GM19043 (cell line): Measurements from ENCODE around the gene TLX1.

ENCODE experiments used
- ATAC-seq: cut with Tn5 transposase; IDR thresholded peaks from one replicate; pipeline ENCODE4 v1.9.1; 2021; ENCODE audit warnings: low read depth; ENCODE audit not compliant: unreplicated experiment

The TLX1 gene

DNA sequence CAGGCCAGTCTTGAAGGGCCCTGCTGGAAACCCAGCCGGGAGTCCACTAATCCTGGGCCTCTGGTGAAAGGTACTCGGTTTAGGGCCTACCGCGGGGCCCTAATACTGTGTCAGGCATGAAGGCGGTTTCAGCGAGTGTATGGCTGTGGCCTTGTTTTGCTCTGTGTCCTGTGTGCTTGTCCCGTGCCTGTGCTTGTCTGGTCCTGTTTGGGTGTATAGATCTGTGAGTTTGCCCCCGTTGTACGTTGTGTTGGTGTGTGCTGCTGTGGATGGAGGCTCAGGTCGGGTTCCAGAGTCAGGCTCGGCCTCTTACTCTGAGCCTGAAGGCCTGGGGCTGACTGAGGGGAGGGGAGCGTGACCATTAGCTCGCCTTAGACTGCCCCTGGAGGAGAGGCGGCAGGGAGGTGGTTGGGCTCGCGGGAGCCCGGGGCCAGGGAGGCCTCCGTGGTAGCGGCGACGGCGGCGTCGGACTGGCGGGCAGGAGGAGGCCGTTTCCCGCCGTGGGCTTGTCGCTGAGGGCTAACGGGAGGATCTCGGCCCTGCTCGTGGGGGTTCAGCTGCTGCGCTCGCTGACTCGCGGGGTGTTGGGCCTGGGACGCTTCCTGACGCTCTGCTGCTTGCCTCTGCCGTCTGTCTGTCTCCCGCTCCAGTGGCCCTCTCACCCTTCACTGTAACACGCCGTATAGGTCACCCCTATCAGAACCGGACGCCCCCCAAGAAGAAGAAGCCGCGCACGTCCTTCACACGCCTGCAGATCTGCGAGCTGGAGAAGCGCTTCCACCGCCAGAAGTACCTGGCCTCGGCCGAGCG lies 2.6 kb downstream of the TLX1 start:
- no peak for ATAC-seq

DNA sequence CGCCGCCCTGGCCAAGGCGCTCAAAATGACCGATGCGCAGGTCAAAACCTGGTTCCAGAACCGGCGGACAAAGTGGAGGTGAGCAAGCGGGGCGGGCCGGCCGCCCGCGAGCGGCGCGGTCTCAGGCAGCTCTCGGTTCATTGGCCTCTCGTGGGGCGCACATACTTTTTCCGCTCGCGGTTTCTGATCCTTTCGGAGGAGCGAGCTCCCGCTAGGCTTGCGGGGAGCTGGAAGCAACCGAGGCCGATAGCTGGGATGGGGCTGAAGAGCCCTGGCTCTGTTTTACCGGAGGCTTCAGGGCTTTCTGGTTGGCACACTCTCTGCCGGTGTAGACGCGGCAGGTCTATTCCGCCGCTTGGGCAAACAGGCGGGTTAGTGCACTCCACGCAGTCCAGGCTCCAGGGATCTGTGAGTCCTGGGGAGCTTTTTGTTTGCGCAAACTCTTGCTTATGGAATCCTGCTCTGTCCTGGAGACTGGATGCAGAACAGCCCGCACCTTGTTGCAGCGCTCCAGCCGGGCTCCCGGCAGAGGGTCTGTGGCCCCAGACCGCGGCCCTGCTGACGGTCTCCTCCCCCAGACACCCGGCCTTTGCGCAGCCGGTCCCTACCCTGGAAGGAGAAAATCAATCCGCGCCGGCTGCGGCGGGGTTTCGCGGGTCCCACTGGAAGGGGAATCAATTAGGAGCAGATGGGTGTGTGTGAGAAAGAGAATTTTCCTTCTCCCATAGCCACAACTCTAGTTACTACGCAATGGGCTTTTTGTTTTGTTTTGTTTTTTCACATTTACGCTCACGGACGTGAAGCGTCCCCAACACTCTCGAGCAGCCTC lies 3.4 kb downstream of the TLX1 start:
- no peak for ATAC-seq

DNA sequence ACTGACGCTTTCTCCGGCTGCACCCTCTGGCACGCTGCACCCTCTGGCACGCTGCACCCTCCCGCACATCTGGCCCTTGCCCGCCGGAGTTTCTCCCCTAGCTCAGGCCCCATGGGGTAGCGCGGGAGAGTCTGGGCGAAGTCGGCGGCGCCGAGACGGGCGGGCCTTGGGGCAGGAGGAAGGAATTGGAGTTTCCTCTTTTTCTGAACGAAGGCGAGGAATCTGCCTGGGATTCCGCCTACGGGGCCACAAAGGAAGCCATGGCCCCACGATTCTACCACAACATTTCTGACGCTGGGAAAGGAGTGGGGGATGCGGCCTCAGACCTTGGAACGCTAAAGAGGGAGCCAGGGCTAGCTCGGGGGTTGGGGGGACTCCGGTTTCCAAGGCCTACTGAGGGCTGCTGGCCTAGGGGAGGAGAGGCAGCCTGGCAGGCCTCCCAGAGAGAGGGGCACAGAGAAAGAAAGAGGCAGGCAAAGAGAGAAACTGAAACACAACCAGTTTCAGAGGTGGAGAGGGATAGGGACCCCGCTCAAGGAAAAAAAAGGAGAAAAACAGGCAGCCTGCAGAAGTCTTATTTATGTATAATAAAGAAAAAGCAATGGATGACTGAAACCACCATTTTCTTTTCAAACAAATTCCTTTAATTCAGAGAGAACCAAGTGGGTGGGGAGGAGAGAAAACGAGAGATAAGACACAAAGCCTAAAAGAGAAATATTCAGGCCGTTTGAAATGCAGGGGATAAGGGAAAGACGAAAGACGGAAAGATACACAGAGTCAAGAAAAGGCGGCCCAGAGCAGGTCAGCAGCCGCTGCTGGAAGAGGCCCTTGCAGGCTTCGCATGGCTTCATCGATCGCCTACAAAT lies 4.3 kb downstream of the TLX1 start:
- ATAC-seq: no peak

DNA sequence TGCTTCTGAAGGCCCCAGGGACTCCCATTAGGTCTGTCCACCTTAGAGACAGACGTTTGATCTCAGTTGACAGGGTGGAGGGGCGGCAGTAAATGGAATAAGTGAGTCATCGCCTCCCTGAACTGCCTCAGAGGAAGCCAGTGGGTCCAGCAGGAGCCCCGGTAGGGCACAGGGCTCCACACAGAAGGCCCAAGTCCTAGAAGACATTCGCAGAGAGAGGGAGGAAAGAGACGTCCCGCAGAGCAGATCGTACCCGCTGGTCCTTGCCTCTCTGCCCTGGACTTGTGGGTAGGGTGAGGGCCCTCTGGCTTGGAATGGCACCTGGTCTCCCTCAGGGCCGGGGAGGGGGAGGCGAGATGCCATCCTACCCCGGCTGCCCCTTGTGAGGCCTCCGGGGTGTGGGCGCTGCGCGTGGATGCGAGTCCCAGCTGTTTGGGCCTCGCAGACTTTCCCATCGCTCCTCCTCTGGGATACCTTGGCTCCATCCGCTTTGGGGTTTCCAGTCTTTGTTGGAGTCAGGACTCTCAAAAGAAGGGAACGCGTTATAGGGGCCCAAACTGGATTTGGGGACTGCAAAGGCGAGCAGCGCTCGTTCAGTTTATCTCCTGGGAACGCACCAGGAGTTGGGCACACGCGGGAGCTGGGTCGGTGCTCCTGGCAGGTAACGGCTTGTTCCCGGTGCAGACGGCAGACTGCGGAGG lies 5.1 kb downstream of the TLX1 start:
- ATAC-seq: no peak

DNA sequence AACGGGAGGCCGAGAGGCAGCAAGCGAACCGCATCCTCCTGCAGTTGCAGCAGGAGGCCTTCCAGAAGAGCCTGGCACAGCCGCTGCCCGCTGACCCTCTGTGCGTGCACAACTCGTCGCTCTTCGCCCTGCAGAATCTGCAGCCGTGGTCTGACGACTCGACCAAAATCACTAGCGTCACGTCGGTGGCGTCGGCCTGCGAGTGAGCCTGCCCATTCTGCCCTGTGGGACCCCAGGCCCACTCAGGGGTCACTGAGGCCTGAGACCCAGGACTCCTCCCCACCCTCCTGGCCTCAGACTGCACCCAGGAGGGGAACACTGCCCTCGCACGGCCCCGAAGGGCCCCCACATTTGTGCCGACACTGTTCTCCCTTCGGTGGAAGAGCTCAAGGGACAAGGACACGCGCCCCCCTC lies 5.6 kb downstream of the TLX1 start:
- no peak for ATAC-seq

DNA sequence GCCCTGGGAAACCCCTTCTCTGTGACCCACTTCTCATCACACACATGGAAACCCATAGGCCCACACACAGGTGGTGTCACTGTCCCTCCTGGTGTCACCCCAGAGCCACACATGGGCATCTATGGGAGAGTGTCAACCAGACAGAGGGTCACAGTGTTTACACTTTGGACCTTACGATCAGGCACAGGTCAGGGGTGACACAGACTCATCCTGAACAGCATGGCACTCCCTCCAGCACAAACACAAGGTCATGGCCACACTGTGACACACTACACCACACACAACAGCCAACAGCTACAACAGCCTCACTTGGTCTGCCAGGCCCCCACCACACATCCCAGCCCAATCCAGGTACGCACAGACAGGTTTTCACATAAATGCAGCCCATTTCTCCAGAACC lies 6.2 kb downstream of the TLX1 start:
- no peak for ATAC-seq

DNA sequence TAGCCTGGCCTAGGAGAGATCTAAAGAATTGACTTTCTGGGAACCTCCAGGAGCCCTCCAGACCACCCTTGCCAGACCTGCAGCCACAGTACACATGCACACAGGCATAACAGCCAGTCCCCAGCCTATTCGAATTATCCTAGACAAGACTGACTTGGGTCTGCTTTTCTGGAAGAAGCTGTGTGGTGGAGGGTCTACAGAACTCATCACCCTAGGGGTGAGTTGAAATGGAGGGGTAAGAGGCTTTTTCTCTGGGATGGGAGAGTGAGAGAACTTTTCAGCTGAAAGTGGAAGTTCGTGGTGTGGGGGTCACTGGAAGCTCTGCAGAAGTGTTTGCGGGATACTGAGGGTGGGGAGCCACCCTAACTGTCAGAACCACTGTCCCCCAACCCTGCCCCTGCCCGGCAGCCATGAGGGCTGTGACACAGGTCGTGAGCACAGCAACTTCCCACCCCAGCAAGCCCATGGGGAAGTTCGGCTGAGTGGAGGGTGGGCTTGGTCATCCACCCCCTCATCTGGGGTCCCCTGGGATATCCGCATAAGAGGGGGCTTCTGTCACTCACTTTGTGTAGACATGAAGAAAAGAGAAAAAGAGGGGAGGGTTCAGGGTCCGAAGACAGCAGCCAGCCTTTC lies 7.8 kb downstream of the TLX1 start:
- no peak for ATAC-seq

DNA sequence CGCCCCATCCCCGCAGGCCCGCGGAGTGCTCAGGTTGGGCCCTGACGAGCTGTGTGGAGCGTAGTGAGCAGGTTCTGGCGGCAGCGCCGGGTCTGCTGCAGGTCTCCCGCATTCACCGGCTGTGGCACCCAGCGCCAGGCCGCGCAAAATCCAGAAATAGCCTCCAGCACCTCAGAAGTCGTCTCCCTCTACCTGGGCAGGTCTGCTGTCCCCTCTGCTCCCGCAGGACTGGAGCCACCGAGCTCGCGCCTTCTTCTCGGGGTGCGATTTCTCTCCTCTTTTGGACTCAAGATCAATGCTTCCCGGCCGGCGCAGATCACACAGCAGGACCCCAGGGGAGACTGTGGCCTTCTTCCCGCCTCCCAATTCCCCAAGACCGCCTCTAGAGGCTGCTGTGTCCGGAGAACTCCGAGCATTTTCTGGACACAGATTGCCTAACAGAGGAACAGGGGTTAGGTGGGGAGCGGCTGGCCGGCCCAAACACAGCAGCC lies 8.4 kb downstream of the TLX1 start:
- no peak for ATAC-seq

DNA sequence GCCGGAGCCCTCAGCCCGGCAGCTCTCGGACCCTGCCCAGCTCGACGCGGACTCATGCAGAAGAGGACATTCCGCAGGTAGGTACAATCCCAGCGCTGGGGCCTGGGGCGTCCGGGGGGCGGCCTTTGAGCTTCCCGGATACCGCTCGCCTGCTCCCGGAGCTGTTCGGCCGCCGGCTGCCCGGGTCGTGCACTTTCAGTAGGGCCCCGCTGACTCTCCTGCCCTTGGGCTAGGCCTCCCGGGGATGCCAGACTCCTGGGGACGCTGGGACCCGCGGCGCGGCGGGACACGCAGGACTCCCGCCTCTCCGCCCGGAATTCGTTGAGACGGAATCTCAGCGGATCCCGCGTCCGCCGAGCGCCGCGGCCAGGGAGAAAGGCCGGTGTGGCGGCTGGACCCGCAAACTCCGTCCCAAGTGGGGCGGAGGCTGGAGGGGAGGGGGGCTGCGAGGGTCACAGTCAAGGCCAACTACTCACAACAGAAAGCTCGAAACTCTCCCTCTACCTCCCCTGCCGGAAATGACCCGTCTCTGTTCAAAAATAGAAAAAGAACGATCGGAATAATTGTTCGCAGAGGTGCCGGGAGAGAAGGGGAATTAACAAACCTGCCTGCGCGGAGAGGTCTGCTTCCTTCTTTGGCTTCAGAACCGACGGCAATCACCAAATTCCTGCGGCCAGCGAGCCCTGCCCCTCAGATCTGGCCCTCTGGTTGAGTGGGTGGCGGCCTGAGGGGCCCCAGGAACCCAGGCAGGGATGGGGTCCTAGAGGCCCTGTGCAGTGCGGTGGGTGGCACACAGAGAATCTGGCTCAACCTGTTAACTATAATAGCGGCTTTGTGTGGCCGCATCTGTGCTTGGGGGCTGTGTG lies 9.2 kb downstream of the TLX1 start:
- ATAC-seq: no peak

DNA sequence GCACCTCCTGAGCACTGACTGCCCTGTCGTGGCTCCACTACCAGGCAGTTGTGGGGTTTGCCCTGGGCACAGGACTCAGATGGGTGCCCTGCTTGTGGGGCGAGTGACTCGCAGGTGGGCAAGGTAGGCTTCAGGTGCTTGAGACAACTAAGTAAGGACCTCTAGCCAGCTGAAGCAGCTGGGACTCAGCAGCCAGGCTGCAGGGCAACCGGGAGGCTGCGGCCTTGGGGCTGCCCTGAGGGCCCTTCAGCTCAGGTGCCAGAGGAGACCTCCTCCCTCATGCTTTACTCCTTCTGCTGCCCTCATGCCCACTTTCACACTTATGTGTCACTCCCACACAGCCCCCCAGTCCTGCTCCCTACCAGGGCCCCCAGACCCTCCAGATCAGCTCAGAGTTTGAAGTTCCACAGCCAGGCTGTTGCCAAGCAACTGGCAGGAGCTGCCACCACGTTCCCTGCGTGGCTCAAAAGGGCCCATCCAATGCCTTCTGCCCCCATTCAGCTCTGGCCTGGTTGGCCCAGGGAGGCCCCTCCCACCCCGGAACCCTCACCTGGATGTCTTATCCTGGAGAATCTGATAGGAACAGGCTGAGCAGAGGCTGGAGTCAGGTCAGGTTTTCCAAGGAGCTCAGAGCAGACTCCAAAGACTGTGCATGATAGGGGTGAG lies 10.0 kb downstream of the TLX1 start:
- ATAC-seq: no peak

DNA sequence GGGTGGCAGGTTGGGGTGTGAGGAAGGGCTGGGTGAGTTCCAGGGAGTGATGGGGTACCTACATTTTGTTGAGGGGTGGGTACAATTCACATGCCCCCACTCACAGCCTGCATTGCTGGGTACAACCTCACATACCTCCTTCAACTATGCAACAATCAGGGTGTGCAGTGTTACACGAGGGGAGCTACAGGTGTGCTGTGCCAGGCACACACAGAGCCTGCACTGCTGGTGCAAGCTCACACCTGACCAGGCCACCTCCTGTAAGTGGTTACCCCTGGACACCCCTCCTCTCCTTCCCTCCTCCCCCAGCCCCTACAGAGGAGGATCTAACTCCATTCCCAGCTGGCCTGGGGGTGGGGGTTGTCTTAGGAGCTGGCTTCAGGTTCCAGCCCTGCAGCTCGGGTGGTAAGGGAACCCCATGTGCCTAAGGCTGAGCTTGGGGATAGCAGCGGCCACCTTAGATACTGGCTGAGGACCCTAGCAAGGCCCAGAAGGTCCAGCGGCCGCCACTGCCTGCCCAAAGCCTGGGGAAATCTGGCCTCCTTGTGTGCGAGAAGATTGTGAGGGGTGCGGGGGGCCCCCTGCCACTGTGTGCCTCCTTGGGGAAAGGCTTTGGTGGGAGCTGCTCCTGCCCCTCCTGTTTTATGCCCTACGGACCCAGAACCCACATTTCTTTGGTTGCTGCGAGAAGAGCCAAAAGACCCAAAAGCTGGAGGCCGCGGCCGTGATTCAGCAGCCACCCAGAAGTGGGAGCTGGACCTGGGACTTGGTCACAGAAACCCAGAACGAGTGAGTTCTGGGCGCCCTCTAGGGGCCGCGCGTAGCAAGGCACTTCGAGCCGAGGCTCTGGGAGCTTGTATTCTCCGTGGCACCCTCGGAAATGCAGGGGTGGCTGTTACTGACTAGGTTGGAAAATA lies 10.8 kb downstream of the TLX1 start:
- ATAC-seq: peak; percentile 64

DNA sequence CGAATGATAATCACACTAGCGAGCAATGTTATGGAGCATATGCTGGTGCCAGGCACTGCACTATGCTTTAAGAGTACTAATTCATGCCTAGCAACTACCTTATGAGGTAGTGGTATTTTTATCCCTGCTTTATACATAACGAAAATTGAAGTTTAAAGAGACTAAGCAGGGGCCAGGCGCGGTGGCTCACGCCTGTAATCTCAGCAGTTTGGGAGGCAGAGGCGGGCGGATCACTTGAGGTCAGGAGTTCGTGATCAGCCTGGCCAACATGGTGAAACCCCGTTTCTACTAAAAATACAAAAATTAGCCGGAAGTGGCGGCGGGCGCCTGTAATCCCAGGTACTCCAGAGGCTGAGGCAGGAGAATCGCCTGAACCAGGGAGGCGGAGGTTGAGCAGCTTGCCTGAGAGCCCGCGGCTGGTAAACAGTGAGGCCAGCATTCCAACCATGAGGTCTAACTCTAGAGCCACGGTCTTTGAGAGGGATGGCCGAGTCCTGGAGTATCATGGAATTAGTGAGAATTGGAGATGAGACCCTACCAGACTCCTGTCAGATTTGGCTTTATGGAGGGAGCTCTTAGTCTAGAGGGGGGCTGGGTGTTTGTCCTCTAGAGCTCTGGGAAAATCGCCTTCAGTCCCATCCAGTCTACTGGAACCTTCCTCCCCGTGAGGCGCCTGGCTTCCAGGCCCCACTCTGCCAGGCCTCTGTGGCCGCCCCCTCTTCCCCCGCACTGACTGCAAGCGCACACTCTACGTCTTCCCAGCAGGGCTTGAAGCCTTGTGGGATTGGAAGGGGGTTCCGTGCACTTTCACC lies 11.6 kb downstream of the TLX1 start:
- no peak for ATAC-seq

DNA sequence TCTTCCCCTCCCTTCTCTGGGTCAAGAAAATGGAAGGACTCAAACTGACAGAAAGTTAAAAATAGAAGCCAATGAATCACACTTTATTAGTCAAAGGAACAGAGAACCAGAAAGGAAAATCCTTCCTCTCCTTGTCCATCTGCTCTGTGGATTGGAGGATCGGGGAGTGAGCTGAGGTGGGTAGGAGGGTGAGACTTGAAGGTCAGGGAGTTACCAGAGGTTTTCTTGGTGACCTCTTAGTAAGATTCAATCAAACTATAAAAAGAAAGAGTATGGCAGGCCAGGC lies 12.2 kb downstream of the TLX1 start:
- no peak for ATAC-seq

DNA sequence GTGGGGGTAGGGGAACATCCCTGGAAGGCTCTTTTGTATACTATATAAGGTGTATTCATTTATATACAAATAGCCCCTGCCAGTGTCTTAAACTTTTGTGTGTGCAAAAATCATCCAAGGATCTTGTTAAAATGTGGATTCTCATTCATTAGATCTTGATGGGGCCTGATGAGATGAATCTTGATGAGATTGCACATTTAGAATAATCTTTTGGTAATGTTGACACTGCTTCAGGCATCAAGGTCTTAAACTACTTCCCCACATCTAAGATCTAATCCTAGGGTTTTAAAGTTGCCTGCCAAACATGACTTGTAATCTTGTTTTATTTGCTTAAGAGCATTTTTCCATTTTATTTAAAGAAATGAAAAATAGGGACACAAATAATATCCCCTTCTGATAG lies 13.0 kb downstream of the TLX1 start:
- no peak for ATAC-seq

DNA sequence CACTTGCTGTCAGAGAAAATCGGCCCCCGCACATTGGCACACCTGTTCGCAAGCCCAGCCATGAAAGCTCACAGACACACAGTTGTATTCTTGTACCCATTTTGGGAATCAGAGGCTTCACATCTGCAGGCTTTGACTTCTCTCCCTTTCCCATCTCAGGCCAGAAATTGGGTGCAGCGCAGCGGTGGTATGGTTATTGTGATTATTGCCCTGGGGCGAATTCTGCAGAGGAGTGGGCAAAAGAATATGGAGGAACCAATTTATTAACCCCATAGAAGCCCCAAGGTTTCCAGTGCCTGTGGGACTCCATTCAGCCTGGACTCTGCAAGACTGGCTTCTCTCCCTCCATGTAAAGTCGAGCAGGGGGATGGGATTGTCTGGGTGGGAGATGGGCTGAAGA lies 14.0 kb downstream of the TLX1 start:
- ATAC-seq: no peak

DNA sequence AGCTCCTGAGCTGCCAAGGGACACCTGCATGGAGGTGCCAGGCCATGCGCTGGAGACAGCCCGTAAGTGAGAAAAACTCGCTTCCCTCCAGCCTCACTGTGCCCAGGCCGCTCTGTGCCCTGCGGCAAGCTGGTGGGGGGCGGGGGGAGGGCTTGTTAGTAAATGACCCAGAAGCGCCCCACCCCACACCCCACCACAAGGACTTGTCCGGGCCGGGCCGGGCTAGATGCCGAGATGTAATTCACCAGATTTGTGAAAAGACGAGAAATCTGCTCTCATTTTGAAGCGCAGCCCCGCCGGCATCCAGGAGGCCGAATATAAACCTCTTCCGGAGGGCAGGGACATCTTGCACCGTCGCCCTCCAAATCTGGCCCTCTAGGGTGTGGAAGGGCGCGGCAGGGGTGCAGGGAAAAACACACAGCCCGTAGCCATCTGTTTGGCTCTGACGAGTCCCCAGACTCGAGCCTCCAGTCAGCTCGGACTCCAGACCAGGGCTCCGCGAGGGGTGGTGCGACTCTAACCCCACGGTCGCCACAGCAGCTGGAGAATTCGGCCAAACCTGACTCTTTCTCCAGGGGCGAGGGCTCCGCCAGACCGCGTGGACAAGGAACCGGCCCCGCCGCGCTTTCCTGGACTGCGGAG lies 14.8 kb downstream of the TLX1 start:
- no peak for ATAC-seq
